ENCODE results near the gene LCLAT1.

The LCLAT1 gene

DNA sequence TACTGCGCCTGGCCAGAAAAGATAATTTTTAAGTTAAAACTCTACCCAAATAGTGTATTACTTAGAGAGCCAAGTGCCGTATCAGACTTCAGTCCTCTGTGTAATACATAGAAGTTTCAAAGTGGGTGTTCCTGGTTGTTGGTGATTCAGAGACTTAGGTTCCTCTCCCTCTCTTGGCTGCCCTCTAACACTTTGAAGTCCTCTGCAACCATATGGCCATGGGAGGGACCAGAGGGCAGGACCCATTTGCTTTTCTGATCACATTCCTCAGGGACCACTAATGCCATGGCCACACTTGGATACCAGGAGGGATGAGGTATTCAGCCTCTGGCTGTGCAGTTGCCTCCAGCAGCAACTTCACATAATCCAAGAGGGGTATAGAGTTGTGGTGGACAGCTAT lies 228.7 kb downstream of the LCLAT1 start:
- Histone ChIP-seq H3K36me3 (replicated peaks) (no peaks in the 10 kb centered on the region), H3K27ac (no peak overlapping the region), H3K27me3 (replicated peaks) (no peaks in the 10 kb centered on the region), H3K4me3 (ENCODE audit: low read depth, low read length) (no peak overlapping the region)
- DNase-seq, result no peak
- TF ChIP-seq, protein P1, sequence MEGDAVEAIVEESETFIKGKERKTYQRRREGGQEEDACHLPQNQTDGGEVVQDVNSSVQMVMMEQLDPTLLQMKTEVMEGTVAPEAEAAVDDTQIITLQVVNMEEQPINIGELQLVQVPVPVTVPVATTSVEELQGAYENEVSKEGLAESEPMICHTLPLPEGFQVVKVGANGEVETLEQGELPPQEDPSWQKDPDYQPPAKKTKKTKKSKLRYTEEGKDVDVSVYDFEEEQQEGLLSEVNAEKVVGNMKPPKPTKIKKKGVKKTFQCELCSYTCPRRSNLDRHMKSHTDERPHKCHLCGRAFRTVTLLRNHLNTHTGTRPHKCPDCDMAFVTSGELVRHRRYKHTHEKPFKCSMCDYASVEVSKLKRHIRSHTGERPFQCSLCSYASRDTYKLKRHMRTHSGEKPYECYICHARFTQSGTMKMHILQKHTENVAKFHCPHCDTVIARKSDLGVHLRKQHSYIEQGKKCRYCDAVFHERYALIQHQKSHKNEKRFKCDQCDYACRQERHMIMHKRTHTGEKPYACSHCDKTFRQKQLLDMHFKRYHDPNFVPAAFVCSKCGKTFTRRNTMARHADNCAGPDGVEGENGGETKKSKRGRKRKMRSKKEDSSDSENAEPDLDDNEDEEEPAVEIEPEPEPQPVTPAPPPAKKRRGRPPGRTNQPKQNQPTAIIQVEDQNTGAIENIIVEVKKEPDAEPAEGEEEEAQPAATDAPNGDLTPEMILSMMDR (IDR thresholded peaks at IDR 0.05; ENCODE audit: low read depth, low read length, missing control alignments), result no peak
- in situ Hi-C loops (cut with HindIII; ENCODE audit: low pct_ligation_motif_present, low sequenced_read_pairs), result no loop called here

DNA sequence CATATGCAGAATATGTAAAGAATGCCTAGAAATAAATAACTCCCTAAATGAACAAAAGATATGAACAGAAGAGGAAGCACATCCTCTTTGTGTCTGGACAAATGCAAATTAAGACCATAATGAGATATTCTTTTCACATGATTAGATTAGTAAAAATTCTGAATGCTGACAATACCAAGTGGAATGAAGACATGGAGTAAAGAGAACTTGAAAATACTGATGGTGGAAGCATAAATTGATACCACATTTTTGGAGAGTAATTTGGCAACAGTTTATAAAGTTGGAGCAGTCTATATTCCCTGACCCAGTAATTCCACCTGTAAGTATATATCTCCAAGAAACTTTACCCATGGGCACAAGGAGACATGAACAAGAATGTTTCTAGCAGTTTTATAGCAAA lies 230.2 kb downstream of the LCLAT1 start:
- Histone ChIP-seq H3K27ac (no peak overlapping the region), H3K4me3 (ENCODE audit: low read depth, low read length) (no peak overlapping the region), H3K27me3 (replicated peaks) (no peaks in the 10 kb centered on the region), H3K36me3 (replicated peaks) (no peaks in the 10 kb centered on the region)
- in situ Hi-C loops (cut with HindIII; ENCODE audit: low pct_ligation_motif_present, low sequenced_read_pairs), result no loop called here
- DNase-seq, result no peak
- TF ChIP-seq, protein P1 (IDR thresholded peaks at IDR 0.05; ENCODE audit: low read depth, low read length, missing control alignments), result no peak

DNA sequence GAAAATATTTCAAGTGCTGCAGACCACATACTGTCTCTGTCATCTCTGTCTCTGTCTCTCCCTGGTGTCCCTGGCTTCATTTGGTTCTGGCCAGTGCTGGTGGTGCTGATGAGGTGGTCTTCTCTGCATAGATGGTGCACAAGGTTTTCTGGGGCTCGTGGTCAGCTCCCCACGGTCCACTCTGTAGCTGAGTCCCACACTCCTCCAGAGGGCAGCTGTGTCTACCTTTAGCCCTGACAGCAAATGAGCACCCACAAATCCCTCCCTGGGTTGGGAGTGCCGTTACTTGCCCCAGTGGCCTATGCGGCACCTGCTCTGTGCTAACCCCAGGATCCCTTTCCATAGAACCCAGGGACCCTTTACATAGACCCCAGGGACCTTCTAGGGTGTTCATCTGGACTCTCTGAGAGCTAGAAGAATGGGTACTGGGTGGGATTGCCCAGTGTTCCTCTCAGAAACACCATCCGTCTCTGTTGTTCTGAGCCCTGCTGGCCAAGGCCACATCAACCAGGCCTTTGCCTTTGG lies 230.9 kb downstream of the LCLAT1 start:
- no peak overlapping the region for H3K27ac ChIP-seq

DNA sequence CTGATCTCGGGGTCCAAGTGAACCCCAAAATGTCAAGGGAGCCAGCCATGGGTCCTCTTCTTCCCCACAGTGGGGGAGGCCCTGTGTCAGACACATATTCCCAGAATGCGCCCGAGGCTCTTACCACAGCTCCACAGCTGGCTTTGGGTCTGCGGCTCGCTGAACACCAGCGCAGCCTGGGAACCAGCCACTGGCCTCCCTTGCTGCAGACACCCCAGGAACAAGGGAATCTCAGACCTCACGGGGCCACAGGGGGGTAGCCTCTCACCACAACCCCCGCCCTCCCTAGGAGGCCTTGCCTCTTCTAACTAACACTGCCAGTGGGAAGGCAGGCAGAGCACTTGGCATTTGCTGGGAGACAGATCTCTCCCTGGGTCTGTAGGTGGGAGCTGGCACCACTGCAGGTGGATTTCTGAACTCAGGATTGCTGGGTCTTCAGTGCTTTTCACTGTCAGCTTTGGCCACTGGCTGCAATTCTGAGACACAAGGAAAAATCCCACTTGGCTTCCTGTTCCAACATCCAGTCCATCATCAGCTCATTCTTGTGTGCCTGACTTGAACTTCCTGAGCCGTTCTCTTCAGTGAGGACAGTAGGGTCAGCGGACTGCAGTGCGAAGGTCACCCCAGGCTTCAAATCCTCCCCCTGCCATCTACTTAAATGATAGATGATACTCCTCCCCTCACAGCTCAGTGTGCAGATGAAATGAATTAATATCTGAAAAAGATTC lies 231.5 kb downstream of the LCLAT1 start:
- no peak overlapping the region for H3K4me3 ChIP-seq (ENCODE audit: low read depth, low read length)
- in situ Hi-C loops (cut with HindIII; ENCODE audit: low pct_ligation_motif_present, low sequenced_read_pairs), result no loop called here
- H3K27me3 ChIP-seq (replicated peaks), result no peaks in the 10 kb centered on the region
- no peak for DNase-seq
- no peaks in the 10 kb centered on the region for H3K36me3 ChIP-seq (replicated peaks)
- no peak overlapping the region for H3K27ac ChIP-seq
- TF ChIP-seq, protein P1 (IDR thresholded peaks at IDR 0.05; ENCODE audit: low read depth, low read length, missing control alignments), result no peak

More for the DNA sequence above, 230.9 kb downstream of the LCLAT1 start:
- TF ChIP-seq, protein P1 (IDR thresholded peaks at IDR 0.05; ENCODE audit: low read depth, low read length, missing control alignments), result no peak
- H3K27me3 ChIP-seq (replicated peaks), result no peaks in the 10 kb centered on the region
- no peak overlapping the region for H3K4me3 ChIP-seq (ENCODE audit: low read depth, low read length)
- DNase-seq, result no peak
- H3K36me3 ChIP-seq (replicated peaks), result no peaks in the 10 kb centered on the region
- in situ Hi-C loops (cut with HindIII; ENCODE audit: low pct_ligation_motif_present, low sequenced_read_pairs), result no loop called here

DNA sequence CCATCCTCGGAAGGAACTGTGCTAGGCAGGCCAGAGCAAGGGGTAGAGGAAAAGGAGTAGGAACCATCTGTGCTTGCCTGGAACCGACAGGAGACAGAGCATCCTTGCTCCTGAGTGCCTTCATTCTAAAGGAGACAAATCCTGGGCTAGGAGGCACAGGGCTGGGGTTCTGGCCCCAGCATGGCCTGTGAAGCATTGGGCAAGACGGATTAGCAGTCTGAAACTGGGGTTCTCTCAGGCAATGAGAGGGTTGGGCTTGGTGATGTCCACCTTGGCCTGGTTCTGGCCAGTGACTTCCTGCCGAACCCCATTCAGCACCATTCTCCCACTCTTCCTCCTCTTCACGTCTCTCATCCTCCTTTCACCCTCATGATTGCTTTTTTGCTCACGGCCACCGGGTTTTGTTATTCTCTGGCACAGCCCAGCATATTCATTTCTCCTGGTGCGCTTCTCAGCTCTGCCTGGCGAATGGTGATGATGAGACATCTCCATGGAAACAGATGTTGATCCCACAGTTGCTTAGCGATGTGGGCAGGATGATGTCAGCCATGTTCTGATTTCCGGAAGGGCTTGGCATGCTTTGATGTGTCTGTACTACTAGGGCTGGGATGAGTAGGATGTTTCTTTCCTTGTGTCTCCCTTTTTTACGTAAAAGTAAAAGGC lies 232.5 kb downstream of the LCLAT1 start:
- TF ChIP-seq, protein P1 (IDR thresholded peaks at IDR 0.05; ENCODE audit: low read depth, low read length, missing control alignments), result no peak
- Histone ChIP-seq H3K4me3 (ENCODE audit: low read depth, low read length) (no peak overlapping the region), H3K36me3 (replicated peaks) (no peaks in the 10 kb centered on the region), H3K27ac (no peak overlapping the region), H3K27me3 (replicated peaks) (no peaks in the 10 kb centered on the region)
- in situ Hi-C loops (cut with HindIII; ENCODE audit: low pct_ligation_motif_present, low sequenced_read_pairs), result no loop called here
- DNase-seq, result peak; percentile 14
